ENCODE measurements around the gene ARHGEF17.

The ARHGEF17 gene

DNA sequence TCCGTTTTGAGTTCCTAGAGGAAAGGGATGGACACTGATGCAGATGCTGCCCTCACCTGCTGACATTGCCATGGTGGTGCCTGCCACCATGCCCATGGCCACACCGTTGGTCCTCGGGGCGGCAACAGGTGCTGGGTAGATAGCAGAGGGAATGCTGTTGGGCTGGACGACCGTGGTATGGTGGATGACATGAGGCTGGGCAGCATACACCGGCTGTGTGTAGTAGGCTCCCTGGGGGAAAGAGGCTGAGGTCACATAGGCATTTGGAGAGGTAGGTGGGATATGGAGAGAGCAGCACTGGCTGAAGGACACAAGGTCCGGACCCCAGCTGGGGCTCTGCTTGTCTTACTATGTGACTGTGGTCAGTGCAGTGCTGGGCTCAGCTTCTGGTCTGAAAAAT lies 101.4 kb downstream of the ARHGEF17 start:
- TF ChIP-seq, protein P1, sequence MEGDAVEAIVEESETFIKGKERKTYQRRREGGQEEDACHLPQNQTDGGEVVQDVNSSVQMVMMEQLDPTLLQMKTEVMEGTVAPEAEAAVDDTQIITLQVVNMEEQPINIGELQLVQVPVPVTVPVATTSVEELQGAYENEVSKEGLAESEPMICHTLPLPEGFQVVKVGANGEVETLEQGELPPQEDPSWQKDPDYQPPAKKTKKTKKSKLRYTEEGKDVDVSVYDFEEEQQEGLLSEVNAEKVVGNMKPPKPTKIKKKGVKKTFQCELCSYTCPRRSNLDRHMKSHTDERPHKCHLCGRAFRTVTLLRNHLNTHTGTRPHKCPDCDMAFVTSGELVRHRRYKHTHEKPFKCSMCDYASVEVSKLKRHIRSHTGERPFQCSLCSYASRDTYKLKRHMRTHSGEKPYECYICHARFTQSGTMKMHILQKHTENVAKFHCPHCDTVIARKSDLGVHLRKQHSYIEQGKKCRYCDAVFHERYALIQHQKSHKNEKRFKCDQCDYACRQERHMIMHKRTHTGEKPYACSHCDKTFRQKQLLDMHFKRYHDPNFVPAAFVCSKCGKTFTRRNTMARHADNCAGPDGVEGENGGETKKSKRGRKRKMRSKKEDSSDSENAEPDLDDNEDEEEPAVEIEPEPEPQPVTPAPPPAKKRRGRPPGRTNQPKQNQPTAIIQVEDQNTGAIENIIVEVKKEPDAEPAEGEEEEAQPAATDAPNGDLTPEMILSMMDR (IDR thresholded peaks at IDR 0.05; ENCODE audit: poor library complexity, severe bottlenecking): no peak
- Histone ChIP-seq H3K27me3 (ENCODE audit: insufficient read depth, poor library complexity, severe bottlenecking) (no peaks in the 10 kb centered on the region), H3K27ac (ENCODE audit: poor library complexity, severe bottlenecking) (no peak overlapping the region), H3K9me3 (ENCODE audit: severe bottlenecking) (no peaks in the 10 kb centered on the region), H3K4me3 (ENCODE audit: severe bottlenecking) (no peak overlapping the region), H3K36me3 (ENCODE audit: low read depth) (no peaks in the 10 kb centered on the region), H3K4me1 (ENCODE audit: insufficient read depth, poor library complexity, severe bottlenecking) (no peaks in the 10 kb centered on the region)
- DNase-seq (ENCODE audit: low spot score) (no peak), ATAC-seq (ENCODE audit: low read depth) (no peak)

DNA sequence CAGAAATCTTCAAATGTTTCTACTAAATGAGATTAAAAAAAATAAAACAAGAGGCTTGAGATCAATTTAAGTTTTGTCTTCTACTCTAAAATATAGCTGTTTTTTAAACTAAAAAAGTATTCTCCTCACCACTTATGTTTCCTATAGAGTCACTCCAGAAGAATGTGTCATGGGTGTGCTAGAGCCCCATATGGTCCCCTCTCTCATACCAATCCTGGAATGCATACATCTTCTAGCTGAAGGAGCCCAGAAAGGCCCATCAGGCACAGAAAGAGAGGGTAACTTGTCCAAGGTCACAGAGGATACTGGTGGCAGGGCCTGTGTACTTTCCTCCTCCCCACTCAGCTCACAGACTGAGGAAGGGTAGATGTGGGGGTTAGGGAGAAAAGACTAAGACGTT lies 102.6 kb downstream of the ARHGEF17 start:
- H3K27me3 ChIP-seq (ENCODE audit: insufficient read depth, poor library complexity, severe bottlenecking): no peaks in the 10 kb centered on the region

DNA sequence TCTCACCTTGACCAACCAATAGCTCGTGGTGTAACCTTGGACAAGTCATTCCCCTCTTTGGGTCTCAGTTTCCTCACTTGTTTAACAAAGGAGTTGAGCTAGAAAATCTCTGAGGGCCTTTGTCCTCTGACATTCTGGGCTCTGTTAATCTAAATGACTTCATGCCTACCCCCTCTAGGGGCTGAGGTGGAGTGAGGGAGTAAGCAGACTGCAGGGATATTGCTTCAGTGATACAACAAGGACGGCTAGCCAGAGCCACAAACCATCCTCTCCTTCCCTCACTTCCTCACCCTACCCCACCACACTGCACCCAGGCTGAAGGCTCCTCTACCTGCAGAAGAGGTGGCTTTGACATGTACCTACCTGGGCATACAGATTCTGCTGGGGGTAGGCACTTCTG lies 103.0 kb downstream of the ARHGEF17 start:
- no peaks in the 10 kb centered on the region for H3K9me3 ChIP-seq (ENCODE audit: severe bottlenecking)
- TF ChIP-seq, protein P1 (IDR thresholded peaks at IDR 0.05; ENCODE audit: poor library complexity, severe bottlenecking): no peak
- H3K27me3 ChIP-seq (ENCODE audit: insufficient read depth, poor library complexity, severe bottlenecking): no peaks in the 10 kb centered on the region
- H3K4me3 ChIP-seq (ENCODE audit: severe bottlenecking): no peak overlapping the region
- DNase-seq (ENCODE audit: low spot score) (no peak), ATAC-seq (ENCODE audit: low read depth) (no peak)
- H3K36me3 ChIP-seq (ENCODE audit: low read depth): no peaks in the 10 kb centered on the region
- no peak overlapping the region for H3K27ac ChIP-seq (ENCODE audit: poor library complexity, severe bottlenecking)
- H3K4me1 ChIP-seq (ENCODE audit: insufficient read depth, poor library complexity, severe bottlenecking): no peaks in the 10 kb centered on the region

More for the DNA sequence above, 102.6 kb downstream of the ARHGEF17 start:
- DNase-seq (ENCODE audit: low spot score) (no peak), ATAC-seq (ENCODE audit: low read depth) (no peak)
- Histone ChIP-seq H3K36me3 (ENCODE audit: low read depth) (no peaks in the 10 kb centered on the region), H3K27ac (ENCODE audit: poor library complexity, severe bottlenecking) (no peak overlapping the region), H3K4me3 (ENCODE audit: severe bottlenecking) (no peak overlapping the region), H3K4me1 (ENCODE audit: insufficient read depth, poor library complexity, severe bottlenecking) (no peaks in the 10 kb centered on the region), H3K9me3 (ENCODE audit: severe bottlenecking) (no peaks in the 10 kb centered on the region)
- TF ChIP-seq, protein P1 (IDR thresholded peaks at IDR 0.05; ENCODE audit: poor library complexity, severe bottlenecking): no peak

DNA sequence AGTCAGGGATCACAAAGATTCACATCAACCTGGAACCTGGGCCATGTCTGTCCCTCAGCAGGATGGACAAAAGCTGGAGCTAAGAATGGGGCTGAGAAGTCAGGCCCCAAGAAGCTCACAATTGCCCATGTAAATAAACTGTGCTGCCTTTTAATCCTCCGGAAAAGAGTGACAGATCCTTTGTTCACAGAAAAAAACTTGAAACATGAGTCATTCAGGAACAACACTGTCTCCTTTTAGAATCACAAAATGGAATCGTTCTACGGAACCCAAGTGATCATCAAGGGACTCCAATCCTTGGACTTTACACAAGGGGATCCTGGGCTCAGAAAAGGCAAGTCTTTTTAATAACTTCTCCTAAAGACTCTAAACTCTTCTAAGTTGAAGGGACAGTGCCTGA lies 104.2 kb downstream of the ARHGEF17 start:
- no peak for DNase-seq (ENCODE audit: low spot score)
- no peaks in the 10 kb centered on the region for H3K36me3 ChIP-seq (ENCODE audit: low read depth)

DNA sequence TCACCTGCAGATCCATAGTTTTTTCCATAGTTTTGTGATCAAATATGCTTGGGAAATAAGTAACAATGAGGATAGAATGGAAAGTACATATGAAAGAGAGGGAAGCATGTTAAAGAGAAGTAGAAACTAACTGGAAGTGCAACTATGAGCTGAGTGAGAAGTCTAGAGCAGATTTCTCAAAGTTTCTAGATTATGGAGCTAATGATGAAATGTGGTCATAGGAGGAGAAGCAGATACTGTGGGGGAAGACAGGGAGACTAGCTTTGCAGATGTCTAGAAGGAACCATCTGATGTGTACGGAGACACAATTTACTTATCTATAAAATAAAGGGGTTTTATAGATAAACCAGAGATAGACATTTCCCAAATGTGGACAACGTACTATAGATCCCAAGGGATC lies 105.2 kb downstream of the ARHGEF17 start:
- TF ChIP-seq, protein P1 (IDR thresholded peaks at IDR 0.05; ENCODE audit: poor library complexity, severe bottlenecking): no peak
- Histone ChIP-seq H3K36me3 (ENCODE audit: low read depth) (0 out of 2 replicates have a peak, but pooled peaks cover 4% of the 10 kb centered on the region), H3K4me1 (ENCODE audit: insufficient read depth, poor library complexity, severe bottlenecking) (no peaks in the 10 kb centered on the region), H3K4me3 (ENCODE audit: severe bottlenecking) (no peak overlapping the region), H3K27me3 (ENCODE audit: insufficient read depth, poor library complexity, severe bottlenecking) (no peaks in the 10 kb centered on the region), H3K9me3 (ENCODE audit: severe bottlenecking) (no peaks in the 10 kb centered on the region), H3K27ac (ENCODE audit: poor library complexity, severe bottlenecking) (no peak overlapping the region)
- DNase-seq (ENCODE audit: low spot score) (no peak), ATAC-seq (ENCODE audit: low read depth) (no peak)

More for the DNA sequence above, 104.2 kb downstream of the ARHGEF17 start:
- no peaks in the 10 kb centered on the region for H3K4me1 ChIP-seq (ENCODE audit: insufficient read depth, poor library complexity, severe bottlenecking)
- TF ChIP-seq, protein P1 (IDR thresholded peaks at IDR 0.05; ENCODE audit: poor library complexity, severe bottlenecking): no peak
- H3K4me3 ChIP-seq (ENCODE audit: severe bottlenecking): no peak overlapping the region
- no peaks in the 10 kb centered on the region for H3K27me3 ChIP-seq (ENCODE audit: insufficient read depth, poor library complexity, severe bottlenecking)
- no peak overlapping the region for H3K27ac ChIP-seq (ENCODE audit: poor library complexity, severe bottlenecking)
- no peak for ATAC-seq (ENCODE audit: low read depth)
- no peaks in the 10 kb centered on the region for H3K9me3 ChIP-seq (ENCODE audit: severe bottlenecking)
